ENCODE results near the gene SCGB1D2. TPM values are rescaled to one million over a fixed set of nuclear protein-coding genes. Genes with fewer than 3 reads are reported as not detected.
"Not testable (repeated sequence)": the region's sequence is repeated elsewhere in the genome, so short reads cannot be mapped to it uniquely, and the experiment has no call there.

SCGB1D2 gene
- total RNA-seq, 3 donors from 2014 or later = 476 to 485 TPM; not detected in 1

DNA sequence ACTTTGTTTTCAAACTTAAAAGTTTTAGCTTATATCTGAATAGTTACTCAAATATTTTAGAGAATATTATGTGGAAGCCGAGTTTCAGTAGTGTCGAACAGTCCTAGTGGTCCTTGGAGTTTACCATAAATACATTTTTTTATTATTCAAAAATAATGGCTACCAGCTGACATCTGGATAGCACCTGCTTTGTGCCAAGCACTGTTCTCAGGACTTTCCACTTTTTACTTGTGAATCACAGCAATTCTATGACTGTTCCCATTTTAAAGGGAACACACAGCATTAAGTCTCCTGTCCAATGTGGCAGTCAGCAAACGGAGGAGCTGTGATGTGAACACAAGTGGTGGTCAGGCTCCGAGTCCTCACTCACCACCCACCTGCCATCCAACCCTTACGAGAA, 37.6 kb upstream of the SCGB1D2 start:
- TF ChIP-seq, protein P1, sequence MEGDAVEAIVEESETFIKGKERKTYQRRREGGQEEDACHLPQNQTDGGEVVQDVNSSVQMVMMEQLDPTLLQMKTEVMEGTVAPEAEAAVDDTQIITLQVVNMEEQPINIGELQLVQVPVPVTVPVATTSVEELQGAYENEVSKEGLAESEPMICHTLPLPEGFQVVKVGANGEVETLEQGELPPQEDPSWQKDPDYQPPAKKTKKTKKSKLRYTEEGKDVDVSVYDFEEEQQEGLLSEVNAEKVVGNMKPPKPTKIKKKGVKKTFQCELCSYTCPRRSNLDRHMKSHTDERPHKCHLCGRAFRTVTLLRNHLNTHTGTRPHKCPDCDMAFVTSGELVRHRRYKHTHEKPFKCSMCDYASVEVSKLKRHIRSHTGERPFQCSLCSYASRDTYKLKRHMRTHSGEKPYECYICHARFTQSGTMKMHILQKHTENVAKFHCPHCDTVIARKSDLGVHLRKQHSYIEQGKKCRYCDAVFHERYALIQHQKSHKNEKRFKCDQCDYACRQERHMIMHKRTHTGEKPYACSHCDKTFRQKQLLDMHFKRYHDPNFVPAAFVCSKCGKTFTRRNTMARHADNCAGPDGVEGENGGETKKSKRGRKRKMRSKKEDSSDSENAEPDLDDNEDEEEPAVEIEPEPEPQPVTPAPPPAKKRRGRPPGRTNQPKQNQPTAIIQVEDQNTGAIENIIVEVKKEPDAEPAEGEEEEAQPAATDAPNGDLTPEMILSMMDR (IDR thresholded peaks at IDR 0.05) = no peak
- TF ChIP-seq POLR2A (IDR thresholded peaks at IDR 0.05) = no peak
- no peak for TF ChIP-seq POLR2AphosphoS5 (IDR thresholded peaks at IDR 0.05)
- H3K27ac ChIP-seq = no peak overlapping the region
- H3K36me3 ChIP-seq = no peaks in the 10 kb centered on the region
- DNase-seq (ENCODE audit: low spot score in 2 of 2) = no peak
- intact Hi-C loops (cut with DNase I; ENCODE audit: low total_unique reads) = no loop called here
- H3K4me3 ChIP-seq = no peak overlapping the region
- H3K4me1 ChIP-seq = no peaks in the 10 kb centered on the region
- H3K9me3 ChIP-seq = no peaks in the 10 kb centered on the region
- H3K27me3 ChIP-seq = no peaks in the 10 kb centered on the region

DNA sequence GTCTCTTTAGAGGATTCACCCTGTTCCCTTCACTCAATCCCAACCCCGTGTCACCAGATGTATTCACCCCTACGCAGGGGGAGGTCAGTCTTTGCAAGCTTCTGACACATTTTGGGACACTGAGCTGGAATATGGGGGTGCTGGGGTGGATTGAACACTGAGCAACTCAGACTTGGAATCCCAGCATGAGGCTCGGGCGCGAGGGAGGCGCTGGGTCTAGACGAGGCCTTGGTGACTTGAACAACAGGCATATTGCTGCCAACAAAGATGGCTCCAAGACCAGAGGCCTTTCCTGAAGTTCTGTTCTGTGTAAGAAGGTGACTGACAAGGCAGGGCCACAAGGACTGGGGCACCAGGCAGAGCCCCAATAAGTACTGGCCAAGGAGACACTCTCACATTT, 36.6 kb upstream of the SCGB1D2 start:
- no peak overlapping the region for H3K4me3 ChIP-seq
- no peak for TF ChIP-seq POLR2A (IDR thresholded peaks at IDR 0.05)
- TF ChIP-seq POLR2AphosphoS5 (IDR thresholded peaks at IDR 0.05) = no peak
- TF ChIP-seq, protein P1 (IDR thresholded peaks at IDR 0.05) = no peak
- no peaks in the 10 kb centered on the region for H3K4me1 ChIP-seq
- intact Hi-C loops (cut with DNase I; ENCODE audit: low total_unique reads) = no loop called here
- no peaks in the 10 kb centered on the region for H3K36me3 ChIP-seq
- no peak overlapping the region for H3K27ac ChIP-seq
- H3K9me3 ChIP-seq = no peaks in the 10 kb centered on the region
- DNase-seq (ENCODE audit: low spot score in 2 of 2) = no peak
- H3K27me3 ChIP-seq = no peaks in the 10 kb centered on the region

DNA sequence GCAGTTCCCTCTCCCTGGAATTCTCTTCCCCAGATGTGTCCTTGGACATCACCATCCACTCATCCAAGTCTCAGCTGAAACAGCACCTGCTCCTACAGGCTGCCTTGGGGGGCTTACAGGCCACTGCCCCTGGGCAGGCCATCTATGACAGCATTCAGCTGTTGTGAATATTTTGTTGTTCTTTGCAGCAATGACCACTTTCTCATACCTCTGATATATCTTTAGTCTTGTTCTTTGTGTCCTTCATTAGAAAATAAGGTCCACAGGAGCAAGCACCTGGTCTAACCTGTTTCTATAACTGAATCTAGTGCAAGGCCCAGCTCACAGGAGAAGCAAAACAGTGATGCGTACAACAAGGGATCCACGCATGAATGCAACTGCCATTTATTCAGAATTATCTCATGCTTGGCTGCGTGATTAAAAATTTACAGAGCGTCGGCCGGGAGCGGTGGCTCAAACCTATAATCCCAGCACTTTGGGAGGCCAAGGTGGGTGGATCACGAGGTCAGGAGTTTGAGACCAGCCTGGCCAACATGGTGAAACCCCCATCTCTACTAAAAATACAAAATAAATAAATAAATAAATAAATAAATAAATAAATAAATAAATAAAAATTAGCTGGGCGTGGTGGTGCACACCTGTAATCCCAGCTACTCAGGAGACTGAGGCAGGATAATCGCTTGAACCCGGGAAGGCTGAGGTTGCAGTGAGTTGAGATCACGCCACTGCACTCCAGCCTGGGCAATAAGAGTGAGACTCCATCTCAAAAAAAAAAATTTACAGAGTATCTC, 35.6 kb upstream of the SCGB1D2 start:
- H3K27ac ChIP-seq; H3K9me3 ChIP-seq; intact Hi-C loops (cut with DNase I; ENCODE audit: low total_unique reads); DNase-seq (ENCODE audit: low spot score in 2 of 2); H3K4me3 ChIP-seq; H3K36me3 ChIP-seq; H3K27me3 ChIP-seq; H3K4me1 ChIP-seq: not testable (repeated sequence)

- H3K36me3 ChIP-seq = no peaks in the 10 kb centered on the region
Measured at GRCh38 chr11:62208785-62209144, 33.3 kb upstream of the SCGB1D2 start.

GRCh38 chr11:62217191-62217748, 24.8 kb upstream of the SCGB1D2 start:
- H3K27ac ChIP-seq = no peak overlapping the region
- TF ChIP-seq, protein P1 (IDR thresholded peaks at IDR 0.05) = peak in 1 of 3 donors; percentile 46
- TF ChIP-seq POLR2AphosphoS5 (IDR thresholded peaks at IDR 0.05) (no peak), POLR2A (IDR thresholded peaks at IDR 0.05) (no peak)
- no peak for DNase-seq (ENCODE audit: low spot score in 2 of 2)
- H3K27me3 ChIP-seq = no peaks in the 10 kb centered on the region
- peaks cover 6 to 7% of the 10 kb centered on the region in 2 donors for H3K9me3 ChIP-seq
- no peaks in the 10 kb centered on the region for H3K4me1 ChIP-seq
- H3K36me3 ChIP-seq = no peaks in the 10 kb centered on the region
- intact Hi-C loops (cut with DNase I; ENCODE audit: low total_unique reads) = no loop called here
- no peak overlapping the region for H3K4me3 ChIP-seq

More at GRCh38 chr11:62208785-62209144, 33.3 kb upstream of the SCGB1D2 start:
- no peaks in the 10 kb centered on the region for H3K4me1 ChIP-seq
- no peak for DNase-seq (ENCODE audit: low spot score in 2 of 2)
- no peaks in the 10 kb centered on the region for H3K27me3 ChIP-seq
- peak overlapping the region in 2 of 3 donors; percentile 3 to 37 for H3K4me3 ChIP-seq
- intact Hi-C loops (cut with DNase I; ENCODE audit: low total_unique reads) = no loop called here
- H3K27ac ChIP-seq = peak overlapping the region; percentile 34 to 50
- TF ChIP-seq POLR2A (IDR thresholded peaks at IDR 0.05) = no peak
- TF ChIP-seq, protein P1 (IDR thresholded peaks at IDR 0.05) = no peak
- TF ChIP-seq POLR2AphosphoS5 (IDR thresholded peaks at IDR 0.05) = no peak
- no peaks in the 10 kb centered on the region for H3K9me3 ChIP-seq
